ENCODE data around the gene TSPAN9. TPM values are rescaled to one million over a fixed set of nuclear protein-coding genes. Genes with fewer than 3 reads are reported as not detected.

TSPAN9 gene
- total RNA-seq, 1 donor from 2014 or later: 114 TPM

- Mint-ChIP-seq H3K27me3 (ENCODE audit: unreplicated experiment) (no peaks in the 10 kb centered on the region), H3K4me1 (ENCODE audit: unreplicated experiment) (peaks cover 5% of the 10 kb centered on the region), H3K9me3 (ENCODE audit: unreplicated experiment) (no peaks in the 10 kb centered on the region), H3K27ac (ENCODE audit: unreplicated experiment) (no peak overlapping the region), H3K36me3 (ENCODE audit: unreplicated experiment) (no peaks in the 10 kb centered on the region), H3K4me3 (ENCODE audit: unreplicated experiment) (peak overlapping the region; percentile 11)
- no peak for DNase-seq (ENCODE audit: extremely low spot score, unreplicated experiment)
- TF ChIP-seq CTCF (IDR thresholded peaks at IDR 0.05): no peak
Measured at GRCh38 chr12:3192221-3192620, 115.0 kb downstream of the TSPAN9 start.

- H3K36me3 Mint-ChIP-seq (ENCODE audit: unreplicated experiment): no peaks in the 10 kb centered on the region
- no peaks in the 10 kb centered on the region for H3K9me3 Mint-ChIP-seq (ENCODE audit: unreplicated experiment)
- no peak overlapping the region for H3K27ac Mint-ChIP-seq (ENCODE audit: unreplicated experiment)
- TF ChIP-seq CTCF (IDR thresholded peaks at IDR 0.05): no peak
- H3K27me3 Mint-ChIP-seq (ENCODE audit: unreplicated experiment): no peaks in the 10 kb centered on the region
- no peak overlapping the region for H3K4me3 Mint-ChIP-seq (ENCODE audit: unreplicated experiment)
- no peak for DNase-seq (ENCODE audit: extremely low spot score, unreplicated experiment)
- peaks cover 4% of the 10 kb centered on the region for H3K4me1 Mint-ChIP-seq (ENCODE audit: unreplicated experiment)
Measured at GRCh38 chr12:3193131-3193530, 116.0 kb downstream of the TSPAN9 start.

GRCh38 chr12:3193755-3194154 is 116.6 kb downstream of the TSPAN9 start:
- no peaks in the 10 kb centered on the region for H3K9me3 Mint-ChIP-seq (ENCODE audit: unreplicated experiment)
- H3K4me3 Mint-ChIP-seq (ENCODE audit: unreplicated experiment): no peak overlapping the region
- no peaks in the 10 kb centered on the region for H3K36me3 Mint-ChIP-seq (ENCODE audit: unreplicated experiment)
- no peak for DNase-seq (ENCODE audit: extremely low spot score, unreplicated experiment)
- no peaks in the 10 kb centered on the region for H3K27me3 Mint-ChIP-seq (ENCODE audit: unreplicated experiment)
- no peak for TF ChIP-seq CTCF (IDR thresholded peaks at IDR 0.05)
- peaks cover 1% of the 10 kb centered on the region for H3K4me1 Mint-ChIP-seq (ENCODE audit: unreplicated experiment)
- no peak overlapping the region for H3K27ac Mint-ChIP-seq (ENCODE audit: unreplicated experiment)

GRCh38 chr12:3195337-3195736 is 118.2 kb downstream of the TSPAN9 start:
- Mint-ChIP-seq H3K9me3 (ENCODE audit: unreplicated experiment) (no peaks in the 10 kb centered on the region), H3K27me3 (ENCODE audit: unreplicated experiment) (no peaks in the 10 kb centered on the region), H3K27ac (ENCODE audit: unreplicated experiment) (no peak overlapping the region), H3K4me1 (ENCODE audit: unreplicated experiment) (peaks cover 7% of the 10 kb centered on the region), H3K36me3 (ENCODE audit: unreplicated experiment) (no peaks in the 10 kb centered on the region), H3K4me3 (ENCODE audit: unreplicated experiment) (no peak overlapping the region)
- TF ChIP-seq CTCF (IDR thresholded peaks at IDR 0.05): no peak
- no peak for DNase-seq (ENCODE audit: extremely low spot score, unreplicated experiment)

GRCh38 chr12:3195859-3196483 is 118.8 kb downstream of the TSPAN9 start:
- no peak for TF ChIP-seq CTCF (IDR thresholded peaks at IDR 0.05)
- peaks cover 8% of the 10 kb centered on the region for H3K4me1 Mint-ChIP-seq (ENCODE audit: unreplicated experiment)
- no peak for DNase-seq (ENCODE audit: extremely low spot score, unreplicated experiment)
- H3K4me3 Mint-ChIP-seq (ENCODE audit: unreplicated experiment): no peak overlapping the region
- H3K27me3 Mint-ChIP-seq (ENCODE audit: unreplicated experiment): no peaks in the 10 kb centered on the region
- H3K36me3 Mint-ChIP-seq (ENCODE audit: unreplicated experiment): no peaks in the 10 kb centered on the region
- H3K27ac Mint-ChIP-seq (ENCODE audit: unreplicated experiment): no peak overlapping the region
- no peaks in the 10 kb centered on the region for H3K9me3 Mint-ChIP-seq (ENCODE audit: unreplicated experiment)
